Skeletal muscle satellite cell (primary cell): ENCODE data around the gene AKAP13.

ENCODE experiments used
- H3K27me3 ChIP-seq: 2 replicates; pipeline ENCODE4 v1.7.0; 2013; ENCODE audit warnings: low read length; ENCODE audit not compliant: control insufficient read depth, insufficient read depth
- H3K36me3 ChIP-seq: 2 replicates; pipeline ENCODE4 v1.7.0; 2013; ENCODE audit warnings: mild to moderate bottlenecking, control low read depth, low read length; ENCODE audit not compliant: insufficient read depth
- H3K4me1 ChIP-seq: 2 replicates; pipeline ENCODE4 v1.7.0; 2013; ENCODE audit warnings: low read length; ENCODE audit not compliant: control insufficient read depth, insufficient read depth
- H3K4me2 ChIP-seq: 2 replicates; pipeline ENCODE4 v1.7.0; 2013; ENCODE audit warnings: mild to moderate bottlenecking, low read length
- H3K4me3 ChIP-seq: 2 replicates; pipeline ENCODE4 v1.7.0; 2013; ENCODE audit warnings: low read length
- H3K9ac ChIP-seq: 2 replicates; pipeline ENCODE4 v1.7.0; 2013; ENCODE audit warnings: mild to moderate bottlenecking, low read depth, low read length, moderate library complexity
- H3K9me3 ChIP-seq: replicated peaks from 2 replicates; pipeline ENCODE4 v1.7.0; 2013; ENCODE audit warnings: mild to moderate bottlenecking, control low read depth, low read length

The AKAP13 gene

GRCh38 chr15:85515212-85515611 lies 134.8 kb downstream of the AKAP13 start:
- Histone ChIP-seq H3K4me2 (no peak overlapping the region), H3K9me3 (no peaks in the 10 kb centered on the region), H3K4me1 (peaks cover 14% of the 10 kb centered on the region), H3K36me3 (no peaks in the 10 kb centered on the region), H3K9ac (no peak overlapping the region), H3K4me3 (no peak overlapping the region), H3K27me3 (no peaks in the 10 kb centered on the region)

GRCh38 chr15:85517086-85517485 lies 136.7 kb downstream of the AKAP13 start:
- Histone ChIP-seq H3K4me2 (no peak overlapping the region), H3K9ac (no peak overlapping the region), H3K4me1 (peaks cover 14% of the 10 kb centered on the region), H3K4me3 (no peak overlapping the region), H3K9me3 (no peaks in the 10 kb centered on the region), H3K36me3 (peaks cover 3% of the 10 kb centered on the region), H3K27me3 (no peaks in the 10 kb centered on the region)

- peaks cover 12% of the 10 kb centered on the region for H3K4me1 ChIP-seq
- no peak overlapping the region for H3K9ac ChIP-seq
- H3K36me3 ChIP-seq = peaks cover 8% of the 10 kb centered on the region
- H3K4me2 ChIP-seq = no peak overlapping the region
- no peaks in the 10 kb centered on the region for H3K9me3 ChIP-seq
- no peaks in the 10 kb centered on the region for H3K27me3 ChIP-seq
- H3K4me3 ChIP-seq = no peak overlapping the region
Measured at GRCh38 chr15:85518979-85519761, 138.8 kb downstream of the AKAP13 start.

GRCh38 chr15:85520650-85521049 lies 140.2 kb downstream of the AKAP13 start:
- H3K9ac ChIP-seq = no peak overlapping the region
- no peak overlapping the region for H3K4me2 ChIP-seq
- peaks cover 7% of the 10 kb centered on the region for H3K4me1 ChIP-seq
- no peaks in the 10 kb centered on the region for H3K9me3 ChIP-seq
- H3K4me3 ChIP-seq = no peak overlapping the region
- no peaks in the 10 kb centered on the region for H3K27me3 ChIP-seq
- peaks cover 8% of the 10 kb centered on the region for H3K36me3 ChIP-seq

- no peak overlapping the region for H3K4me3 ChIP-seq
- no peak overlapping the region for H3K9ac ChIP-seq
Measured at GRCh38 chr15:85523530-85523929, 143.1 kb downstream of the AKAP13 start.

GRCh38 chr15:85525755-85526154 lies 145.4 kb downstream of the AKAP13 start:
- H3K36me3 ChIP-seq = peaks cover 13% of the 10 kb centered on the region
- no peak overlapping the region for H3K9ac ChIP-seq
- H3K9me3 ChIP-seq = no peaks in the 10 kb centered on the region
- H3K4me2 ChIP-seq = no peak overlapping the region
- H3K4me1 ChIP-seq = peaks cover 3% of the 10 kb centered on the region
- no peak overlapping the region for H3K4me3 ChIP-seq
- H3K27me3 ChIP-seq = no peaks in the 10 kb centered on the region

More at GRCh38 chr15:85523530-85523929, 143.1 kb downstream of the AKAP13 start:
- peaks cover 10% of the 10 kb centered on the region for H3K4me1 ChIP-seq
- no peak overlapping the region for H3K4me2 ChIP-seq
- H3K27me3 ChIP-seq = no peaks in the 10 kb centered on the region
- peaks cover 13% of the 10 kb centered on the region for H3K36me3 ChIP-seq
- H3K9me3 ChIP-seq = no peaks in the 10 kb centered on the region

GRCh38 chr15:85527895-85528294 lies 147.5 kb downstream of the AKAP13 start:
- no peak overlapping the region for H3K4me2 ChIP-seq
- H3K27me3 ChIP-seq = no peaks in the 10 kb centered on the region
- no peak overlapping the region for H3K4me3 ChIP-seq
- peaks cover 10% of the 10 kb centered on the region for H3K4me1 ChIP-seq
- H3K9me3 ChIP-seq = no peaks in the 10 kb centered on the region
- H3K36me3 ChIP-seq = peaks cover 12% of the 10 kb centered on the region
- no peak overlapping the region for H3K9ac ChIP-seq

GRCh38 chr15:85530079-85530478 lies 149.7 kb downstream of the AKAP13 start:
- no peaks in the 10 kb centered on the region for H3K27me3 ChIP-seq
- no peak overlapping the region for H3K4me2 ChIP-seq
- H3K9me3 ChIP-seq = no peaks in the 10 kb centered on the region
- H3K4me1 ChIP-seq = peaks cover 10% of the 10 kb centered on the region
- no peak overlapping the region for H3K9ac ChIP-seq
- H3K36me3 ChIP-seq = peaks cover 27% of the 10 kb centered on the region
- H3K4me3 ChIP-seq = no peak overlapping the region

GRCh38 chr15:85531083-85531482 lies 150.7 kb downstream of the AKAP13 start:
- Histone ChIP-seq H3K36me3 (peaks cover 28% of the 10 kb centered on the region), H3K4me2 (no peak overlapping the region), H3K9me3 (no peaks in the 10 kb centered on the region), H3K9ac (no peak overlapping the region), H3K4me1 (peaks cover 10% of the 10 kb centered on the region), H3K27me3 (no peaks in the 10 kb centered on the region), H3K4me3 (no peak overlapping the region)

- Histone ChIP-seq H3K4me1 (peaks cover 10% of the 10 kb centered on the region), H3K9ac (no peak overlapping the region), H3K4me3 (no peak overlapping the region), H3K4me2 (no peak overlapping the region), H3K36me3 (peaks cover 24% of the 10 kb centered on the region), H3K9me3 (no peaks in the 10 kb centered on the region), H3K27me3 (no peaks in the 10 kb centered on the region)
Measured at GRCh38 chr15:85532689-85533088, 152.3 kb downstream of the AKAP13 start.

- H3K9ac ChIP-seq = no peak overlapping the region
- H3K4me2 ChIP-seq = no peak overlapping the region
- no peaks in the 10 kb centered on the region for H3K9me3 ChIP-seq
- no peaks in the 10 kb centered on the region for H3K27me3 ChIP-seq
- H3K36me3 ChIP-seq = peaks cover 24% of the 10 kb centered on the region
- no peak overlapping the region for H3K4me3 ChIP-seq
- peaks cover 7% of the 10 kb centered on the region for H3K4me1 ChIP-seq
Measured at GRCh38 chr15:85534031-85534430, 153.6 kb downstream of the AKAP13 start.
